ENCODE measurements around the gene NRXN3.
A peak's percentile ranks its signal among the peaks of the same experiment; 100 is the strongest.
"Not testable (repeated sequence)": the region's sequence is repeated elsewhere in the genome, so short reads cannot be mapped to it uniquely, and the experiment has no call there.

Gene NRXN3

DNA sequence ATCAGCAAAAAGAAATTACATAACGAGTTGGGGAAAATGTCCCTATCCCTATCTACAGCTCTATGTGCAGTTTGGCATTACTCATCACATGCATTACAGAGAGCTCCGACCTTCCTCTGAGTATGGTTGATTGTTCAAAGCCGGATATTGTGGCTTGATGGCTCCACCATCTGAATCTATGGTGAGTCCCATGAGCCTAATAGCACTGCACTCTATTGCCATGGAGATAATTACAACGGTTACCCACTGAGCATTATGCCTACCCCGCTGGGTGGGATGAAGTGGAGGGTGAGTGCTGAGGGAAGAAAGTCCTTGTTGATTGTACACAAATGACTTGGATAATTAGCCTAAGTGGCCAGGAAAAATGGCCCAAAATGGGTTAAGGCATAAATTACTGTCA, 800.5 kb downstream of the NRXN3 start:
- DNase-seq: no peak

GRCh38 chr14:78972440-78972839, 802.3 kb downstream of the NRXN3 start:
- no peak for DNase-seq

DNA sequence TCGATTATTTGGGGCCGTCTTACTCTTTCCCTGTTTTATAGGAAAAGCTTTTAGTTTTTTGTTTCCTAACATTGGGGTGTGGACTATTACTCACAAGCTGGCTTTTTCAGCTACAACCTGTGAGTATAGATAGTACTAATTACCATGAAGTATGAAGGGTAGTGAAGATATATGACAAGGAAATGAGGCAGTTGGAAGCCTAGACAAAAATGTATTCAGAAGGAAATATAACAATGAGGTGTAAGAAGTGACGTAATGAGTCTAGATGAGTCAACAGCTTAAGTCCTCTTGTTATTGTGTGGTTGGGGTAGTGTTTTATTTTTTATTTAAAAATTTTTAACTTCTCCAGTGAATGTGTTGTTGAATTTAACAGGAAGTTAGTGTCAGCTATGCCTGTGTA, 804.5 kb downstream of the NRXN3 start:
- no peak for DNase-seq

- no peak for DNase-seq
Observed at GRCh38 chr14:78975734-78976133, 805.6 kb downstream of the NRXN3 start.

DNA sequence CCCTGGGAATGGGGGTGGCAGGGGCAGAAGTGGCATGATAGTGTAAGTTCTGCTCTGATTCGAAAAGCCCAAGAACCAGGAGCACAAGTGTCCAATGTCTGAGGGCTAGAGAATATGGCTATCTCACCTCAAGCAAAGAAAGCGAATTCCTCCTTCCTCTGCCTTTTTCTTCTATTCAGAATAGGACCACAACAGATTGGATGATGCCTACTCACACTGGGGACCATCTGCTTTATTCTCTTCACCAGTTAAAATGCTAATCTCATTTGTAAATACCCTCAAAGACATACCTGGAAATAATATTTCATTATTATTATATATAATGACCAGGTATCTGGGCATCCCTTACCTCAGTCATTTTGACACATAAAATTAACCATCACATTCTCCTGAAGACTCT, 808.7 kb downstream of the NRXN3 start:
- DNase-seq: no peak

DNA sequence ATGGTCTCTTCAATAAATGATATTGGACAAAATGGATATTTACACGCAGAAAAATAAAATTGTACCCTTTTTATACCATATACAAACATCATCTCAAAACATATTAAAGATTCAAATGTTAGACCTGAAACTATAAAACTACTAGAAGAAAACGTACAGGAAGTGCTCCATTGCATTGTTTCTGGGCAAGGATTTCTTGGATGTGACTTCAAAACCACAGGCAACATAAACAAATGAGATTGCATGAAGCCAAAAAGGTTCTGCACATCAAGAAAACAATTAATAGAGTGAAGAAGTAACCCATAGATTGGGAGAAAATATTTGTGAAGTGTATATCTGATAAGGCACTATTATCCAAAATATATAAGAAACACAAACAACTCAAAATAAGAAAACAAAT, 812.4 kb downstream of the NRXN3 start:
- DNase-seq: no peak

GRCh38 chr14:78983126-78983525, 813.0 kb downstream of the NRXN3 start:
- DNase-seq: no peak

DNA sequence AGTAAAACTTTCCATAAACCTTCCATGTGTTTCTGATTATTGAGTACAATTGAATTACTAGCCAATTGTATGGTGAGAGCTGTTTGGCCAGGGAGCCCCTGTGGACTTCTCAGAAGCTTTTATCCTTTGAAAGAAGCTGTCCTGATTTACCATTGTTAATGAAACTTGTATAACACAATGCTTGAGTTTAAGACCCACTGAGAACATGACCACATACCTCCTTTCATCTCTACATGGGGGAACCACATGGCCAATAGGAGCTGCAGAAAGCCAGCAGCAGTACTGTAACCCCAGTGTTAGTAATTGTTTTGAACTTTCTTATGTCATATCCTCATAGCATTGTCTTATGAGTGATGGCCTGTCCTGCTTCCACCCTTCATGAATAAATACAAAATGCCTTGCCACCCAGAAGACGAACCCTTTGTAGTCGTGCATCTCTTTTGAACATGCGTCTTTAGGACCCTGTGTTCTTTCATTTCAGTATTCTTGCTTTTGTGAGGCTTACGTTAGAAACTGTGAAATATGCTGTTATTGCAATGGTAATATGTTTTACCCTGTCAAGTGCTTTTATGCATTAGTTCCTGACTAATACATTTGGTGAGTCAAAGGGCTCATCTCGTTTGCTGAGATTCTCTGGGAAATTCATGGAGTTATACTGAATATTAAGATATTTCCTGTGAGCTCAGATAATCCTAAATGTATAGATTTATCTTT, 815.7 kb downstream of the NRXN3 start:
- no peak for DNase-seq

DNA sequence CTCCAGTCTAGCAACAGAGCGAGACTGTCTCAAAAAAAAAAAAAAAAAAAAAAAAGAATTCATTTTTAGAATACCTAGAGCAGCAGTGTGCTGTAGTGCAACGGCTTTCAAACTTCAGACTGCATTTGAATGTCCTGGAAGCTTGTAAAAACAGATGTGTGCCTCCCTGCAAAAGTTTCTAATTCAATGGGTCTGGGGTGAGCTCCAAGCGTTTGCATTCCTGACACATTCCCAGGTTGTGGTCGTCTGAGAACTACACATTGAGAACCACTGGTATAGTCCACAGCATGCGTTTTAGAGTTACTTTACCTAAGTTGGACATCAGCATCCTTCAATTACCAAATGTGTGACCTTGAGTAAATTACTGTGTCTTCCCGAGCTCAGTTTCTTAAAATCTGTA, 816.8 kb downstream of the NRXN3 start:
- no peak for DNase-seq

DNA sequence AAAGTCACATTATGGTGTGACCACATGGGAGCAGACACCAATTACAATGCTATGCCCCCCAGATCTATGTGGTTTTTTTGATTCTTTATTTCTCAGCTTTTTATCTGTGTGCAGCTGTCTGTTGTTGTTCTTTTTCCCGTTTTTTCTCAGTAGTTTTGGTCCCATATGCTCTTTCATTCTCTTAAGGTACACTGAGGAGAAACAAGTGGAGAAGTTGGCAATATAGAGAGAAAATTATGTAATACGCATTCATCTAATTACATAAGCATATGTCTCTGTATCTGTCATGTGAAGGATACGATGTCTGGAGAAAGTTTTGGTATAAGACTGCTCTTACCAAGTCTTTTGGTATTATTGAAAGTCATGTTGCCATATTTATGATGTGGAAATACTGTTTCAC, 819.0 kb downstream of the NRXN3 start:
- no peak for DNase-seq

DNA sequence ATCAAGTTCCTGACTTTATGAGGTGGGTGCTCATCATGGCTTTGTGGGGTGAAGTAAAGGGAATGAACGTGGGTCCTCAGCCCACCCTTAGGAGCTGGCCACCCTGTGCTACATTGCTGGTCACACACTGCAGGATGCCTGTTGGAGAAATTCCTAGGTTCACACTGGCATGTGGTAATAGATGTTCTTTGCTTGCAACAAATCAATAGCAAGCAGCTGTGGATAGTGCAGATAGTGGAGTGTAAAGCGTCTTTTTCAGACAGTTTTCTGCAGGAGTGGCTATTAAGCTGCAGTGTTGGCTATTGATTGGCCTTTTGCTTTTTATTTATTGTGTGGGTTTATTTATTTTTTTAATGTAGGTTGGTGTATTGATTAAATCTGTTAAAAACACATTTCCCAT, 822.7 kb downstream of the NRXN3 start:
- DNase-seq: no peak

GRCh38 chr14:78997811-78998210, 827.6 kb downstream of the NRXN3 start:
- DNase-seq: no peak

DNA sequence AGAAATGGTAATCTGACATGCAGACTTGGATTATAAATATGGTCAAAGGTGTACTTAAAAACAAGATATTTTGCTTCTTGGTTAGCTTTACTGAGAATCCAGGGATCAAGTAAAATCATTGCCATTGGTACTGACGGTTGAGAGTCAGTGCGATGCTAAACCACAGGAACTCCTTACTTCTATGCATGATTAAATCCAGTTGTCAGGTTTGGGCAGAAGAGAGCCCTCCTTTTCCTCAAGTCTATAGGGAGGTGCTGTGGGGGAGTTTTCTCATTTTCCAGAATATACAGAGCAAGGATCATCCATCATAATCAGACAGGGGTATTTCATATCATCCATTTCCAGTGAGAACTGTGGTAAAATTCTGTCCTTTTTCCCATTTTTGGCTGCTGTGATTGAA, 839.1 kb downstream of the NRXN3 start:
- no peak for DNase-seq

- no peak for DNase-seq
Observed at GRCh38 chr14:79011091-79011919, 841.1 kb downstream of the NRXN3 start.

DNA sequence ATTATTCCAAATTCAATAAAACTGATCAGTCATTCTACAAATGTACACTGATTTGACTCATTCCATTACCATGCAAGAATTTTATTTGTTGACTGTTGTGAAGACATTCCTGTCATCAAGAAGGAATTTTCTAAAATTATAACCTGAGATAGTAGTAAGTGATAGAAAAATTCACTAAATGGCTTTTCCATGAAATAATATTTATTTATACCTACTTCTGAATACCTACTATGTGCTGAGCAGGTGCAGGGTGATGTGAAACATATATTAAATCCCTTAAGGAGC, 841.7 kb downstream of the NRXN3 start:
- no peak for DNase-seq

DNA sequence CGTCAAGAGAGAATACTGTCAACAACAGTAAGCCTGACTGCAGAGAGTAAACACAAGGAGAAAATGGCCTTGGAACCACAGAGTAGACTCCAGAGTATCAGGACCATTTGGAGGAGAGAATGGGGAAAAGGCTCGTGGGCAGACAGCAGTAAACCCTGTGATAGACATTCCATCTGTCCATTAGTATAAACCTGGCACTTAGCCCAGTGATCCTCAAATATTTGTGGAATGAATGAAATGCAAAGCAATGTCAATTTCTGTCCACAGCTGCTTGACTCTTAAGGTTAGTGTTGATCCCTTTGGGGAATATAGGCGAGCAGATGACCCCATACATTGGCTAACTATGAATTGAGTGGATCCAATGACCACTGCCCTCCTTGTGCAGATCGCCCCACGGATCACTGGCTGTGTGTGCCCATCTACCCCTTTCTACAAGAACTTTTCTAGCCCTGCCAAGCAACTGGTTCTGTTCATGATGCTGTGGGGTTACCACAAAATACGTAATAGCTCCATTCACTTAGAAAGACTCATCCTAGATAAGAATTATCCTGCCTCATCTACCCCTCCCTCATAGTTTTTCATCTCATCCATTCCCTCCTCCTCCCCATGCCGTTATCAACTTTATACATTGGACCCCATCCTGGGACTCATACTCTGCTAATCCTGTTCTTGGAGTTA, 846.8 kb downstream of the NRXN3 start:
- no peak for DNase-seq

DNA sequence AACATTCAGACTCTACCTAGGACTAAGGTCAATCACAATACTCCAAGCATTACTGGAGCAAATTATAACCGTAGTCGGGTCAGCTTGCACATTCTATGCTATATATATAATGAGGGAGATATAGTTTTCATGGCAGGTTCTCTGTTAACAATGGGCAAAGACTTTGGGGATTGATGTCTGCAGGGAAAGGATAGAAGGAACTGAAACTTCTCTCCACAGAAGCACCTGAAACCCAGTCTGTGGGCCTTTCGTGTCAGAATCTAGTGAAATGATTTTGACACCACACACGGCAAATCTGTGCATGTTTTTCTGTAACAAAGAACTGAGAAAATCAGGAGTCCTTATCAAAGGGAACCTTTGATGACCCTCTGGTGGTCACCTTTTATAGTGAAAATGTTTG, 847.4 kb downstream of the NRXN3 start:
- no peak for DNase-seq

- DNase-seq: no peak
Observed at GRCh38 chr14:79018836-79019235, 848.7 kb downstream of the NRXN3 start.

GRCh38 chr14:79019898-79020297, 849.7 kb downstream of the NRXN3 start:
- not testable (repeated sequence) for DNase-seq

DNA sequence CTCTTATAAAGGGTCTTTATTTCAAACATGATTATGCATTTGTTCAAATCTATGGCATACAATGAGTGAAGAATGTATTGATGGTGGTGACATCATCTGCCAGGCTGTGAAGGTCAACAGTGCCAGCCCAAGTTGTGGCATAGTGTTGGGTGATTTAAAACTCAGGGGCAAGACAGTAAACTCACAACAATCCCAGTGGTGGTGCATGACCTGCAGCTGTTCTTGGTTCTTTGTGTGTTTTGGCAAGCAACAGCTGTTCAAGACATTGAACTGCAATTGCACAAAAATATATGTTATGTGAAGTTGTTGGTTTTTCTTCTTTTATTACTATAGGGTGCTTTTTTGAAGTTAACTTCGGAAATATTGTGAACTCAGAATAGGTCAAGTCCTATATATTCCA, 851.6 kb downstream of the NRXN3 start:
- no peak for DNase-seq

GRCh38 chr14:79027138-79027537, 857.0 kb downstream of the NRXN3 start:
- no peak for DNase-seq

DNA sequence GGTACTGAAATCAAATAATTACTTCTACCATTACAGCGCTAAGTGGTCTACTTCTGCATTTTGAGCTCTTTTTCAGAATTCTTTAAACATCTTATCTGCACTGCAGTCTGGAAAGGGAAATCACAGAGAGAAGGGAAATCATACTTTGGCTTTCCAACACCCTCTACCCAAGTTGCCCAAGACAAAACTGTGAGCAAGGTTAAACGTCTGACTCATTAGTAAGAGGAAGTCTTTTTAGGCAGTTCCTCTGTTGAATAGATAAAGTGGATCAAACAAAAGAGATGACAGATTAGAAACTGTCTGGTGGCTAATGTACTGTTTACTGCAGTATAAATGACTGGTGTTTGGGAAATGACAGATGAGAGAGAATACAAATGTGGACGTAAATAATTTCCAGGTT, 858.1 kb downstream of the NRXN3 start:
- peak in 1 of 2 donors; percentile 2 for DNase-seq

DNA sequence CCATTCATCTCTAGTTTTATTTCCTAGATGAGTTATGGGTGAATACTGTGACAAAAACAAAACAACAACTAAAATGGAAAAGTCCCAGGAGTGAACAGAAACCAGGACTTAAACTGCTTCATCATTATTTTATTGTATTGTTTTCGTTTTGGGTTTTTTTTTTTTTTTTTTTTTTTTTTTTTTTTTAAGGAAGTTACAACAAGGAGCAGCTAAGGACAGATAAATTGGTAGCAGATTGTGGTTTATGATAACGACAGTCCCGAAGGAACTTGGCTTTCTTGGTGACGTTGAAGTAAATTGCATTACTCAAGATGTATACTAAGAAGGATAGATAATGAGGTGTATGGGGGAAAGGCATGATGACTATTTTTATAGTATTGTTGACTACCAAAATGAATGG, 866.3 kb downstream of the NRXN3 start:
- no peak for DNase-seq

DNA sequence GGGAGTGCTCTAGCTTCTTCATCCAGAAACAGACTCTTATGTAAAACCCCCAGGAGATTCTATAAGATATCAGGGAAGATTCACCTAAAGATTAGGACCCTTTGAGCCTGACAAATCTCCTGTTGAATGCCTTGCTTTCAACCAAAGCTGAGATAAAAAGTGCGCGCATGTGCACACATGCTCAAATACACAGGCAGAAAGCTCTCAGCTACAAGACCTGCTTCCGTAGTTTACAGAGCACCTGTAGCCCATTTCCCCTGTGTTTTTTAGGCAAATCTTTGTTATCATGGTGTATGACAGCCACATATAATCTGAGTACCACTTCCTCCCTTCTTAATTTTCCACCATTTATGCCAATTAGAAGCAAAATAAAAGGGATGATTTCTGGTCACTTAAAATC, 866.9 kb downstream of the NRXN3 start:
- DNase-seq: no peak
